Sigmoid colon (tissue), 7 donors: ENCODE measurements around the gene TRAIP. TPM values are rescaled to one million over a fixed set of nuclear protein-coding genes. Genes with fewer than 3 reads are reported as not detected.

Experiments used
- DNase-seq: peaks from one replicate; pipeline ENCODE4 v3.0.0-alpha.2; 2019
- H3K27ac ChIP-seq, 4 donors: fragments of 200-600 bp; sonication (generic); one replicate each; pipeline ENCODE4 v1.5.1; 2016 to 2019; ENCODE audit warnings: mild to moderate bottlenecking in 1 of 4
- H3K27me3 ChIP-seq, 3 donors: fragments of 200-600 bp; sonication (generic); one replicate each; pipeline ENCODE4 v1.5.1; 2019; ENCODE audit warnings: mild to moderate bottlenecking in 1 of 3
- H3K36me3 ChIP-seq, 4 donors: fragments of 200-600 bp; sonication (generic); one replicate each; pipeline ENCODE4 v1.5.1; 2016 to 2019
- H3K4me1 ChIP-seq, 4 donors: fragments of 200-600 bp; sonication (generic); one replicate each; pipeline ENCODE4 v1.5.1; 2017 to 2019
- H3K4me3 ChIP-seq, 4 donors: fragments of 200-600 bp; sonication (generic); one replicate each; pipeline ENCODE4 v1.5.1; 2017 to 2019; ENCODE audit warnings: mild to moderate bottlenecking in 2 of 4, moderate library complexity in 1 of 4
- H3K9me3 ChIP-seq, 4 donors: fragments of 200-600 bp in 3 of 4; sonication (generic) in 3 of 4; one replicate each; pipeline versions ENCODE4 v1.5.1 to v1.6.1; 2013 to 2019
- CTCF ChIP-seq, 4 experiments: fragments of 450-650 bp in 3 of 4; fragments of 200-600 bp in 1 of 4; IDR thresholded peaks; one replicate each; pipeline ENCODE4 v1.5.1; 2016 to 2019; ENCODE audit warnings: antibody characterized with exemption in 4 of 4, mild to moderate bottlenecking in 3 of 4, moderate library complexity in 2 of 4
- EP300 ChIP-seq, 4 donors: sonication (generic); formaldehyde crosslinking; IDR thresholded peaks; one replicate each; pipeline ENCODE4 v1.6.1; 2017; ENCODE audit warnings: antibody characterized with exemption in 4 of 4
- POLR2A ChIP-seq, 2 donors: fragments of 450-650 bp; IDR thresholded peaks; one replicate each; pipeline ENCODE4 v1.6.1; 2016; ENCODE audit warnings: antibody characterized with exemption in 2 of 2, mild to moderate bottlenecking in 2 of 2, moderate library complexity in 2 of 2
- POLR2AphosphoS5 ChIP-seq, 4 donors: sonication (generic); formaldehyde crosslinking; IDR thresholded peaks; one replicate each; pipeline ENCODE4 v1.6.1; 2017; ENCODE audit warnings: antibody characterized with exemption in 4 of 4
- WGBS, 2 donors: extraction: QIAGEN DNeasy Blood & Tissue Kit; methylation state at CpG; one replicate each; pipeline ENCODE4 v1.1.7; 2013; 5-methylcytosine and 5-hydroxymethylcytosine counted together
- intact Hi-C: fragments of 100-400 bp; cut with DNase I; formaldehyde crosslinking; loops from one replicate; pipeline ENCODE4 v1.15.1; 2023
- polyA plus RNA-seq, 3 donors: library from polyadenylated mRNA; stranded (reverse); fragments of 200-250 nt; gene quantifications; one replicate each; pipeline ENCODE4 v1.2.3, GENCODE V29; 2013
- total RNA-seq, 4 donors: library from RNA; depleted of rRNA; stranded (reverse); fragments of >200 nt; gene quantifications; one replicate each; pipeline ENCODE4 v1.1.0, GENCODE V29; 2016
- donor health status: healthy with polysubstance abuse.
- donor health status: Bipolar disorder and iron deficiency.
- donor health status: healthy.

Gene TRAIP
- total and polyA plus RNA-seq, 7 donors, result 0.54 to 7.1 (median 1.5) TPM

- H3K4me3 ChIP-seq, result no peak overlapping the region
- H3K9me3 ChIP-seq, result no peaks in the 10 kb centered on the region
- intact Hi-C loops, result no loop called here
- H3K4me1 ChIP-seq, result peaks cover 0 to 10% (median 8%) of the 10 kb centered on the region in 4 donors
- H3K36me3 ChIP-seq, result no peaks in the 10 kb centered on the region
- H3K27ac ChIP-seq, result no peak overlapping the region
- TF ChIP-seq CTCF (IDR thresholded peaks at IDR 0.05) (no peak), EP300 (IDR thresholded peaks at IDR 0.05) (no peak), POLR2A (IDR thresholded peaks at IDR 0.05) (no peak), POLR2AphosphoS5 (IDR thresholded peaks at IDR 0.05) (no peak)
- H3K27me3 ChIP-seq, result no peaks in the 10 kb centered on the region
- DNase-seq, result peak; percentile 33
- 88 to 91% methylated on average over 4 of the region's 4 CpGs for WGBS, 2 donors
Observed at GRCh38 chr3:49791571-49791970, 64.8 kb downstream of the TRAIP start.

- TF ChIP-seq POLR2A (IDR thresholded peaks at IDR 0.05) (no peak), POLR2AphosphoS5 (IDR thresholded peaks at IDR 0.05) (no peak), CTCF (IDR thresholded peaks at IDR 0.05) (no peak), EP300 (IDR thresholded peaks at IDR 0.05) (no peak)
- Histone ChIP-seq H3K27me3 (no peaks in the 10 kb centered on the region), H3K36me3 (no peaks in the 10 kb centered on the region), H3K4me1 (peaks cover 0 to 10% (median 8%) of the 10 kb centered on the region in 4 donors), H3K27ac (no peak overlapping the region), H3K9me3 (no peaks in the 10 kb centered on the region), H3K4me3 (no peak overlapping the region)
- WGBS, 2 donors, result 71 to 72% methylated on average over 9 of the region's 9 CpGs
- intact Hi-C loops, result no loop called here
- peak; percentile 26 for DNase-seq
Observed at GRCh38 chr3:49790626-49791411, 65.5 kb downstream of the TRAIP start.

DNA sequence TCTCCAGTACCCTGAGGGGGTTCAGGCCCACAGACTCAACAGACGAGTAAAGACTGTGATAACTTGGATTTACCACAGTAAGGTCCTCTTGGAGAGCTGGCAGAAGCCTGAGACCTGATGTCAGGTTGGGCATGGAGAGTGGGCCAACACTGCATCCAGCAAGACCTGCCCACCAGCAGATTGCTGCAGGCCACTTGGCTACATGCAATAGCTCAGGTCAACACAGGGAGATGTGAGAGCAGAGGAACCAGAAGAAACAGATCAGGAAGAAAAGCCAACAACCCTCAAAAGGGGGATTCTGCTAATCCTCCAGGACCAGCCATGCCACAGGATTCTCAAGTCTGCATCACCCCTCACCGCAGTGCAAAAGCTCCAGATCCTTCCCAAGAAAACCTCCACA lies 68.3 kb downstream of the TRAIP start:
- Histone ChIP-seq H3K27ac (no peak overlapping the region), H3K27me3 (no peaks in the 10 kb centered on the region), H3K4me3 (no peak overlapping the region), H3K4me1 (peaks cover 0 to 34% (median 33%) of the 10 kb centered on the region in 4 donors), H3K9me3 (no peaks in the 10 kb centered on the region), H3K36me3 (peaks cover 0 to 19% (median 0%) of the 10 kb centered on the region in 4 donors)
- no peak for DNase-seq
- TF ChIP-seq POLR2AphosphoS5 (IDR thresholded peaks at IDR 0.05), result no peak
- no peak for TF ChIP-seq POLR2A (IDR thresholded peaks at IDR 0.05)
- no peak for TF ChIP-seq EP300 (IDR thresholded peaks at IDR 0.05)
- TF ChIP-seq CTCF (IDR thresholded peaks at IDR 0.05), result no peak
- intact Hi-C loops, result loop anchor here (5.0 kb wide), 1 partner anchor 66 kb away; the partner anchor contains the start of gene GMPPB
- 95 to 97% methylated on average over 2 of the region's 2 CpGs for WGBS, 2 donors

GRCh38 chr3:49787536-49787935 lies 68.8 kb downstream of the TRAIP start:
- peaks cover 0 to 39% (median 38%) of the 10 kb centered on the region in 4 donors for H3K4me1 ChIP-seq
- no peaks in the 10 kb centered on the region for H3K9me3 ChIP-seq
- TF ChIP-seq POLR2AphosphoS5 (IDR thresholded peaks at IDR 0.05), result no peak
- 89 to 92% methylated on average over 5 of the region's 5 CpGs for WGBS, 2 donors
- peaks cover 0 to 21% (median 0%) of the 10 kb centered on the region in 4 donors for H3K36me3 ChIP-seq
- intact Hi-C loops, result loop anchor here (5.0 kb wide), 1 partner anchor 65 kb away; the partner anchor contains the start of gene GMPPB
- no peak overlapping the region for H3K4me3 ChIP-seq
- peak; percentile 22 for DNase-seq
- H3K27me3 ChIP-seq, result no peaks in the 10 kb centered on the region
- peak overlapping the region; percentile 93 to 99 (median 99) for H3K27ac ChIP-seq

DNA sequence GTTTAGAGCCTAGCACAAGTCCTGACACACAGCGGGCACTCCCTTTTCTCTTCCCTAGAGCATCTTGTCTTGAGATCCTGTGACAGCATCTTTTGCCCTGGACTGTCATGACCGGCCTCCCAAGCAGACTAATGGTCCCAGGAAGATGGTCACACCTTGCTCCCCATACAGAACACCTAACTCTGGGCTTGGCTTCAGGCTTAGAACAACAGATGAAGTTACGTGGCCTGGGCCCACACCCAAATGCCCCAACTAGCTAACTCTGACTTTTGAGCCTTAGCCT lies 69.2 kb downstream of the TRAIP start:
- Histone ChIP-seq H3K4me3 (peak overlapping the region; percentile 30 to 100 (median 98)), H3K27me3 (no peaks in the 10 kb centered on the region), H3K27ac (peak overlapping the region; percentile 93 to 99 (median 99)), H3K9me3 (no peaks in the 10 kb centered on the region), H3K36me3 (peaks cover 0 to 25% (median 0%) of the 10 kb centered on the region in 4 donors), H3K4me1 (peaks cover 0 to 43% (median 42%) of the 10 kb centered on the region in 4 donors)
- intact Hi-C loops, result loop anchor here (5.0 kb wide), 1 partner anchor 65 kb away; the partner anchor contains the start of gene GMPPB
- WGBS, 2 donors, result 72 to 74% methylated on average over 3 of the region's 3 CpGs
- DNase-seq, result no peak
- TF ChIP-seq EP300 (IDR thresholded peaks at IDR 0.05) (no peak), POLR2A (IDR thresholded peaks at IDR 0.05) (no peak)
